B cell (primary cell): ENCODE measurements around the gene GTF2I.

ENCODE experiments used
- CTCF ChIP-seq: fragments of 200-600 bp; IDR thresholded peaks from one replicate; pipeline ENCODE4 v1.8.0; 2022; ENCODE audit warnings: antibody characterized with exemption, mild to moderate bottlenecking
- EZH2 ChIP-seq: IDR thresholded peaks from 2 replicates; pipeline ENCODE4 v1.6.1; 2012; ENCODE audit warnings: borderline replicate concordance, low read depth, mild to moderate bottlenecking, moderate library complexity, low read length; ENCODE audit not compliant: insufficient read depth, poor library complexity, severe bottlenecking

- TF ChIP-seq CTCF (no peak), EZH2 (no peak)
Measured at GRCh38 chr7:74655768-74656440, 1.6 kb upstream of the GTF2I start.
